Mononuclear cell (primary cell): ENCODE data around the gene ASRGL1. TPM values are rescaled to one million over a fixed set of nuclear protein-coding genes. Genes with fewer than 3 reads are reported as not detected.
A peak's percentile ranks its signal among the peaks of the same experiment; 100 is the strongest.
"Not testable (repeated sequence)": the region's sequence is repeated elsewhere in the genome, so short reads cannot be mapped to it uniquely, and the experiment has no call there.

ENCODE experiments used
- H3K27me3 ChIP-seq: 2 replicates; pipeline ENCODE4 v1.6.0; 2011; ENCODE audit warnings: low read length, control low read depth; ENCODE audit not compliant: insufficient read depth
- H3K4me1 ChIP-seq: 2 replicates; pipeline ENCODE4 v1.5.1; 2011; ENCODE audit warnings: mild to moderate bottlenecking, low read length, control low read depth; ENCODE audit not compliant: insufficient read depth
- H3K4me3 ChIP-seq: 2 replicates; pipeline ENCODE4 v1.5.1; 2011; ENCODE audit warnings: mild to moderate bottlenecking, low read length, moderate library complexity
- H3K9me3 ChIP-seq: 2 replicates; pipeline ENCODE4 v1.5.1; 2011; ENCODE audit warnings: low read depth, mild to moderate bottlenecking, control low read depth, low read length
- total RNA-seq: library from RNA; depleted of rRNA; stranded (reverse); fragments of >200 nt; gene quantifications from one replicate; pipeline ENCODE4 v1.2.3, GENCODE V29; 2012

Gene ASRGL1
- total RNA-seq, 1 donor: 6.0 TPM

DNA sequence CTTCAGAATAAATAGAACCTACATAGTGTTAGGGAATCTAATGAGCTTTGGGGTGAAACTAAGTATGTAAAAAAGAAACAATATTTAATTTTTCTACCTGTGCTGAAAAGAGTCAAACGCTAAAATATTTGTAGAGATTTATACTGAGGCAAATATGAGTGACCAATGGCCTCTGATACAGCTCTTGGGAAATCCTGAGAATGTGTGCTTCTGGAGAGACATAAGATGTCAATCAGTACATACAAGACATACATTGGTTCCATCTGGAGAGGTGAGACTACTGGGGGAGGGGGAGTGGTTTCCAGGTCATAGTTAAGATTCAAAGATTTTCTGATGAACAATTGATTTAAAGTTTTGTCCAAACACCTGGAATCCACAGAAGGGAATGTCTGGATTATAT is 970 bp downstream of the ASRGL1 start:
- Histone ChIP-seq H3K4me1 (peaks cover 63% of the 10 kb centered on the region), H3K9me3 (no peaks in the 10 kb centered on the region), H3K27me3 (no peaks in the 10 kb centered on the region), H3K4me3 (peak overlapping the region; percentile 63)

DNA sequence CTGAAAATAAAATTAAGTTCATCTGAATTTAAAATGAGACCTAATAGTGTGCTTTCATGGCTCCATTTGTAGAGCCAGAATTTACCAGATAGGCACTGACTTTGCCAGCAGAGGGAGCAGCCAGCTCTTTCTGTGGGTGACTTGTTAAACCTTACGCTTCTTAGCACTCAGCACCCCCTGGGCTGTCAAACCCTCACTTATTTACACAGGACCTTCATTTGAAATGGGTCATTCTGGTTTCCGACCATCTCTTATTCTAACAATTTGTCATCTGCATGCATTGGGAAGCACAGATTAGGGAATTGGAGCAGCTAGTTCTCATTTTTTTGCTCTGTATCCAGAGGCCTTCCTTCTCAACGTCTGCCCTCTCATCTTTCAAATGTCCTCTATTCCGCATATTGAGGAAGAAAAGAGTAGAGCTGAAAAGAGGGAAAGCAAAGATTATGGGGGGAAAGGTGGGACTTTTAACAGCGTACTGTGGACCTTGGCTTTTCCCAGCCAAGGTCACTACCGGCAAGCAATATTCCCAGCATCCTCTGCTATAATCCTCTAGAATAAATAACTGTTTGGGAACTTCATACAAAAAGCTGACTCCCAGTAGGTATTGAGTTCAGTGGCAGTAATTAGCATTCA is 3.1 kb downstream of the ASRGL1 start:
- Histone ChIP-seq H3K4me3 (no peak overlapping the region), H3K4me1 (peaks cover 61% of the 10 kb centered on the region), H3K9me3 (no peaks in the 10 kb centered on the region), H3K27me3 (no peaks in the 10 kb centered on the region)

DNA sequence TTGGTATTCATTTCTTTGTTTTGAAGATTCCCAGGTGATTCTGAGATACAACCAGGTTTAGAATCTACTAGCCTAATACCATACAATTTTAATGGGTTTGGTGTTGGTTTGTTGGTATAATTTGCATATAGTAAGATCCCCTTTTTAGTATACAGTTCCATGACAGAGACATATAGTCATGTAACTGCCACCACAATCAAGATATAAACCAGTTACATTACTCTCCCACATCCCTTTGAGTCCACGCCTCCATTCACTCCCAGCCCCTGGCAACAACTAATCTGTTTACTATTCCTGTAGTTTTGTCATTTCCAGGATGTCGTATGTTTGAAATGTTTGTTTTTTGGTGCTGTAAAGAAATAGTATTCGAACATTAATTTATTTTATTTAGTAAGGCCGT is 4.3 kb downstream of the ASRGL1 start:
- Histone ChIP-seq H3K4me3 (no peak overlapping the region), H3K27me3 (no peaks in the 10 kb centered on the region), H3K4me1 (peaks cover 68% of the 10 kb centered on the region), H3K9me3 (no peaks in the 10 kb centered on the region)

DNA sequence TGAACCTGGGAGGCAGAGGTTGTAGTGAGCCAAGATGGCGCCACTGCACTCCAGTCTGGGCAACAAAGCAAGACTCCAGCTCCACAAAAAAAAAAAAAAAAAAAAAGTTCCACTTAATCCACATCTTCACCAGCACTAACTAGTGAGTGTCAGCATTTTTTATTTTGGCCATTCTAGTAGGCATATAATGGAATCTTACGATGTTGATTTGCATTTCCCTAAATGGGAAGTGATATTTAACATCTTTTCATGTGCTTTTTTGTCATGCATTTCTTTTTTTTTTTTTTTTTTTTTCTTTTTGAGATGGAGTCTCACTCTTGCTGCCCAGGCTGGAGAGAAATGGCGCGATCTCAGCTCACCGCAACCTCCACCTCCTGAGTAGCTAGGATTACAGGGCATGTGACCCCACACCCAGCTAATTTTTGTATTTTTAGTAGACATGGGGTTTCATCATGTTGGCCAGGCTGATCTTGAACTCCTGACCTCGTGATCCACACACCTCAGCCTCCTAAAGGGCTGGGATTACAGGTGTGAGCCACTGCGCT is 6.5 kb downstream of the ASRGL1 start:
- H3K4me3 ChIP-seq, H3K27me3 ChIP-seq, H3K9me3 ChIP-seq: not testable (repeated sequence)
- peaks cover 51% of the 10 kb centered on the region for H3K4me1 ChIP-seq

DNA sequence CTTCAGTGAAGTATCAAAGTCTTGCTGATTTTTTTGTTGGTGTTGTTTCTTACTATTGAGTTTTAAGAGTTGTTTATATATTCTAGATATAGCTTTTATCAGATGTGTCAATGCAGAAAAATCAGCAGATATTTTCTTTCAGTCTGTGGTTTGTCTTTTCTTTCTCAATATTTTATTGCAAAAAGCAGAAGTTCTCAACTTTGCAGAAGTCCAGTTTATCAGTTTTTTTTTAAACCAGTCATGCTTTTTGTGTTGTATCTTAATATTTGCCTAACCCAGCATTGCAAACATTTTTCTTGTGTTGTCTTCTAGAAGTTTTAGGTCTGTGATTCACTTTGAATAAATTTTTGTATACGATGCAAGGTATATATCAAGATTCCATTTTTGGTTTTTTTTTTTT is 7.0 kb downstream of the ASRGL1 start:
- Histone ChIP-seq H3K27me3 (no peaks in the 10 kb centered on the region), H3K4me1 (peaks cover 46% of the 10 kb centered on the region), H3K4me3 (no peak overlapping the region), H3K9me3 (no peaks in the 10 kb centered on the region)

DNA sequence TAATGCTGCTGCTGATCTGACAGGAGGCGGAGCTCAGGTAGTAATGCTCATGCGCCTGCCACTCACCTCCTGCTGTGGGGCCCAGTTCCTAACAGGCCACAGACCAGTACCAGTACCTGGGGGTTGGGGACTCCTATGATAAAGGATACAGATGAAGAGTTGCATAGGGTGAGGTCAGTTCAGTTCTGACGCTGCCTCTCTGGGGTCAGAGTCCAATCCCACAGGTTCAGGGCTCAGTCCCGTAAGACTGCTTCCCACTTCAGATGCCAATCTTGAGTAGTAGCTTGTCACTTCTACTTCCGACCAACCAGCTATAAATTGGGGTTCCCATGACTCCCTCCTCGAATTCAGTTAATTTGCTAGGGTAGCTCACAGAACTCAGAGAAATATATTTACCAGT is 8.6 kb downstream of the ASRGL1 start:
- H3K4me1 ChIP-seq: peaks cover 34% of the 10 kb centered on the region

DNA sequence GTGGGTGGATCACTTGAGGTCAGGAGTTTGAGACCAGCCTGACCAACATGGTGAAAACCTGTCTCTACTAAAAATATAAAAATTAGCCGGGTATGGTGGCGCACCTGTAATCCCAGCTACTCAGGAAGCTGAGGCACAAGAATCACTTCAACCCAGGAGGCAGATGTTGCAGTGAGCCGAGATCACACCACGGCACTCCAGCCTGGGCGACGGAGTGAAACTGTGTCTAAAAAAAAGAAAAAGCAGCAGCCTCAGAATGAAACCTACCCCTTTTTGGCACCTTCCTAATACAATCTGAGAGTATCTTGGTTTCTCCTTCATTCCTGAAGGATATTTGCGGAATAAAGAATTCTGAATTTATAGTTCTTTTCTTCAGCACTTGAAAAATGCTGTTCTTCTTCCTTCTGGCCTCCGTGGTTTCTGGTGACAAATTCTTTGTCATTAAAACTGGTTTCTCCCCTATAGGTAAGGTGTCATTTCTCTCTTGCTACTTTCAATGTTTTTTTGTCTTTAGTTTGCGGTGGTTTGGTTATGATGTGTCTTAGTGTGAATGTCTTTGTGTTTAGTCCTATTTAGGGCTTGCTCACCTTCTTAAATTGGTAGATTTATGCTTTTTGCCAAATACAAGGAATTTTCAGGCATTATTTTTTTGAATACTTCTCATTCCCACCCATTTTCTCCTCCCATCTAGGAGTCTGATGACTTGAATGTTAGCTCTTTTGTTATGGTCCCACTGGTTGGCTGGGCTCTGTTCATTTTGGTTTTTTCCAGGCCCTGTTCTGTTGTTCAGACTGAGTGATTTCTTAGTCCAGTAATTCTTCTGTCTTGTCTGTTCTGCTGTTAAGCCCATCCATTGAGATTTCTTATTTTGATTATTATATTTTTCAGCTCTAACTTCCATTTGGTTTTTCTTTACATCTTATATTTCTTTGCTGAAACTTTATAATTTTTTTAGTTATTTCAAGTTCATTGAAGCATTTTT is 15.4 kb downstream of the ASRGL1 start:
- Histone ChIP-seq H3K4me3 (no peak overlapping the region), H3K9me3 (no peaks in the 10 kb centered on the region), H3K27me3 (no peaks in the 10 kb centered on the region), H3K4me1 (no peaks in the 10 kb centered on the region)

More for the DNA sequence above, 8.6 kb downstream of the ASRGL1 start:
- Histone ChIP-seq H3K27me3 (no peaks in the 10 kb centered on the region), H3K4me3 (no peak overlapping the region), H3K9me3 (no peaks in the 10 kb centered on the region)

DNA sequence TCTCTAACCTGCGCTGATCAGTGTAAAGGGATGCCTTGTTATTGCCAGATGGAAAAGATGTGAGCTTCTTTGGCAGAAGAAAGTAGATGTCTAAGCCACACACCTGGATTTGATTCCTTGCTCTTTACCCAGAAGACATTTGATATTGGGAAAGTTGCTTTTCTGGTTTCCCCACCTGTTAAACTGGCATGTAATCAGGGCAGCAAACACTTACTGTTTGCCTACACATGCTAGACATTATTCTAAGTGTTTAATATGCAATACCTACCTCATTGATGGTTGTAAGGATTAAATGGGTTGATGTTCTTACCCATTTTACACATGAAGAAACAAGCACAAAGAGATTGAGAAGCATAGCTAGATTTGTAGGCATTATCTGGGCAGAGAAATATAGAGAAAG is 16.6 kb downstream of the ASRGL1 start:
- Histone ChIP-seq H3K4me1 (no peaks in the 10 kb centered on the region), H3K4me3 (no peak overlapping the region), H3K9me3 (no peaks in the 10 kb centered on the region), H3K27me3 (no peaks in the 10 kb centered on the region)

DNA sequence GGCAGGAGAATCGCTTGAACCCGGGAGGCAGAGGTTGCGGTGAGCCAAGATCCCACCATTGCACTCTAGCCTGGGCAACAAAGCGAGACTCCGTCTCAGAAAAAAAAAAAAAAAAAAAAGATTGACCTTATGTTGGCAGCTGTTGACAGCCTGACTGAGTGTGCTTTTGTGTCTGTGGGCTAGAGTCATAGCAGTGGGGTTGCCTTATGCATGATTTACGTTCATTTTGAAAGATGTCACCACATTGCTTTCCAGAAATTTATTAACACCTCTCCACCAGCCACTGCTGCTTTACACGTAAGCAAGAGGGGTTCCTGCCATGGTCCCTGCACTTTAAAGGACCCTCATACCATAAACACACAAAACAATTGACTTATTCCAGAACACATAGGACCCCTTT is 21.0 kb downstream of the ASRGL1 start:
- no peaks in the 10 kb centered on the region for H3K9me3 ChIP-seq
- H3K4me1 ChIP-seq: no peaks in the 10 kb centered on the region
- H3K27me3 ChIP-seq: no peaks in the 10 kb centered on the region
- H3K4me3 ChIP-seq: no peak overlapping the region

DNA sequence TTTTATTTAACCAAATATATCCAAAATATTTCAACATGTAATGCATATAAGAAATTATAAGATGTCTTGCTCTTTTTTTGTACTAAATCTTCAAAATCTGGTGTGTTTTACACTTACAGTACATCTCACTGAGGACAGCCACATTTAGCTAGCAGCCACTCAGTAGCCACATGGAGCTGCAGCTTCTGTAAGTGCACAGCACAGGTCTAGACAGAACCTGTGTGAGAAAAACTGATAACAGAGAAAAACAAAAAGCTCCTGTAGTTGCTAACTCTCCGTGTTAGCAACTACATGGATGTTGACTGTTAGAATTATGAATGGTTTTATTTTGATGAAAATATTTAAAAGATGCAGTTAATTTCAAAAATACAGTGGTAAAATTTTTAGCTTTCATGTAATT is 22.2 kb downstream of the ASRGL1 start:
- no peaks in the 10 kb centered on the region for H3K4me1 ChIP-seq
- no peaks in the 10 kb centered on the region for H3K9me3 ChIP-seq
- no peak overlapping the region for H3K4me3 ChIP-seq
- no peaks in the 10 kb centered on the region for H3K27me3 ChIP-seq

DNA sequence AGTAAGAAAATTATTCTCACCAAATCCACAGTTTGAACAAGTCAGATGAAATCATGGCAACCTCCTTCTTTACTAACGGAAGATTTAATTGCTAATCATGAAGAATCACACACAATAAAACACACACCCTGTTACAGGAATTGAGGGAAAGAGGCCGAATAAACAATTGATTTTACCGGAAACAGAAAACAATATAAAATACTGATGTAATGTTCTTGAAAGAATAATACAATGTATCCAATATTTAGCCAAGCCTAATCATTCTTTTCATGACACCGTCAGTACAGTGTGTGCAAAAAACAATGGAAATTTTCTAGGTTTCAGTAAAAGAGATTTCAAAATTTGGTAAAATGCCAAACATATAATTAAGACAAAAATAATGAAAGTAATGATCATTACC is 23.4 kb downstream of the ASRGL1 start:
- Histone ChIP-seq H3K4me1 (no peaks in the 10 kb centered on the region), H3K27me3 (no peaks in the 10 kb centered on the region), H3K9me3 (no peaks in the 10 kb centered on the region), H3K4me3 (no peak overlapping the region)

DNA sequence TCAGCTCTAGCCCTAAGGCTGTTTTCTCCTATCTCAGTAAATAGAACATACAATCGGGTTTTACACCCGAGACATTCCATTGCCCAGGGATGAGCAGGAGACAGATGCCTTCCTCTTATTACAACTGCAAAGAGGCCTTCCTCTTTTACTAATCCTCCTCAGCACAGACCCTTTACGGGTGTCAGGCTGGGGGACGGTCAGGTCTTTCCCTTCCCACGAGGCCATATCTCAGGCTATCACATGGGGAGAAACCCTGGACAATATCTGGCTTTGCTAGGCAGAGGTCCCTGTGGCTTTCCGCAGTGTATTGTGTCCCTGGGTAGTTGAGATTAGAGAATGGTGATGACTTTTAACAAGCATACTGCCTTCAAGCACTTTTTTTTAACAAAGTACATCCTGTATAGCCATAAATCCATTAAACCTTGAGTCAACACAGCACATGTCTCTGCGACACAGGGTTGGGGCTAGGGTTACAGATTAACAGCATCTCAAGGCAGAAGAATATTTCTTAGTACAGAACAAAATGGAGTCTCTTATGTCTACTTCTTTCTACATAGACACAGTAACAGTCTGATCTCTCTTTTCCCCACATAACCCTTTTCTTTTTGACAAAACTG is 31.7 kb downstream of the ASRGL1 start:
- H3K4me3 ChIP-seq: not testable (repeated sequence)

DNA sequence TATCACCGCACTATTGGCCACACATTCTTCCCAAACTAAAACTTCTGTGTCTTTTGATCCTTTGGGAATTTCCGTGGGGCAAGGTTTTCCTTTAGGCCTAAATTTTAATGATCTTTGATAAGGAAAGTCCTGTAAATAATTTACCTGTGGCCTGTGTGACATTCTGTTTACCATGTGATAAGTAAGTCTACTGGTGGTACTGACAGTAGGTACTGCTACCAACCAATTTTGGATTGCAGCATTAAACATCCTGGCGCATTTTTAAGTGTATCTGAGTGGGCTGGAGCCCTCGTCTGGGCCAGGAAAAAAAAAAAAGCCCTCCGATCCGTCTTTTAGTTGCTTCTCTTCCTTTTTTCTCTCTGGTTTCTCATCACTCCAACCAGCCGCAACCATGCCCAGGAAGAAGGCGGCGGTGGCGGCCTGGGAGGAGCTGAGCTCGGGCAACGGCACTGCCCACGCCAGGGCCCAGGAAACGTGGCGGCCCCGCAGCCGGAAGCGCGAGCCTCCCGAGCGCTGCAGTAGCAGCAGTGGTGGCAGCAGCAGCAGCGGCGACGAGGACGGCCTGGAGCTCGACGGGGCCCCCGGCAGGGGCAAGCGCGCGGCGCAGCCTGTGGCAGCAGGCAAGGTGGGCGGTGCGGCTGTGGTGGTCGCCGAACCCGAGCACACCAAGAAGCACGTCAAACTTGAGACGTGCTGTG is 33.6 kb downstream of the ASRGL1 start:
- Histone ChIP-seq H3K9me3 (no peaks in the 10 kb centered on the region), H3K4me1 (no peaks in the 10 kb centered on the region), H3K27me3 (no peaks in the 10 kb centered on the region), H3K4me3 (no peak overlapping the region)

More for the DNA sequence above, 31.7 kb downstream of the ASRGL1 start:
- H3K27me3 ChIP-seq, H3K4me1 ChIP-seq, H3K9me3 ChIP-seq: not testable (repeated sequence)

DNA sequence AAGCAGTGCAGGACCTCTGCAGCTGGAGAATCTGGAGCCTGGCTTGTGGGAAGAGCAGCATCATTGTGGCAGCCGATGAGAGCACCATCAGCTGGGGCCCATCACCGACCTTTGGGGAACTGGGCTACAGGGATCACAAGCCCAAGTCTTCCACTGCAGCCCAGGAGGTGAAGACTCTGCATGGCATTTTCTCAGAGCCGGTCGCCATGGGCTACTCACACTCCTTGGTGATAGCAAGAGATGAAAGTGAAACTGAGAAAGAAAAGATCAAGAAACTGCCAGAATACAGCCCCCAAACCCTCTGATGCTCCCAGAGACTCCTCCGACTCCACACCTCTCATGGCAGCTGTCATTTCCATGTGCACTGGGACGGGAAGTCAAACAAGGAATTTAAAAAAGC is 35.6 kb downstream of the ASRGL1 start:
- Histone ChIP-seq H3K4me1 (no peaks in the 10 kb centered on the region), H3K9me3 (no peaks in the 10 kb centered on the region), H3K4me3 (no peak overlapping the region), H3K27me3 (no peaks in the 10 kb centered on the region)
